Measurements from ENCODE around the gene CARD11.

GRCh38 chr7:2967253-2967652, 76.4 kb downstream of the CARD11 start:
- TF ChIP-seq POLR2A (IDR thresholded peaks at IDR 0.05; ENCODE audit: low read depth, low read length) (no peak), POLR2AphosphoS5 (IDR thresholded peaks at IDR 0.05; ENCODE audit: low read depth, low read length) (no peak), TAF1 (IDR thresholded peaks at IDR 0.05; ENCODE audit: borderline replicate concordance, low read depth, low read length) (no peak)

All from GM12892 (cell line).